Endothelial cell of umbilical vein (primary cell): ENCODE measurements around the gene MFSD2A. TPM values are rescaled to one million over a fixed set of nuclear protein-coding genes. Genes with fewer than 3 reads are reported as not detected.

Experiments
- BruUV-seq: library from RNA; stranded (reverse); fragments of 400-500 nt; replicated peaks from 2 replicates; lab custom pipeline; 2021; lab: Mats Ljungman, UMichigan
- CTCF ChIA-PET: fragments of 300-600, 350-600 bp; sonication (Branson Sonifier 250); formaldehyde crosslinking; loops from one replicate; lab custom pipeline; 2021; ENCODE audit warnings: antibody characterized with exemption, inconsistent platforms; lab: Charles Lee
- POLR2A ChIA-PET: fragments of 300-600, 350-600 bp; sonication (Branson Sonifier 250); formaldehyde crosslinking; loops from one replicate; lab custom pipeline; 2021; ENCODE audit warnings: antibody characterized with exemption, inconsistent platforms; lab: Charles Lee
- DNase-seq: peaks from one replicate; pipeline ENCODE4 v3.0.0-alpha.2; 2011; ENCODE audit warnings: low read depth, low spot score
- FAIRE-seq: peaks from 2 replicates; lab custom pipeline; 2011; peaks lifted over from hg19 to GRCh38; lab: Jason Lieb, UNC
- H2AFZ ChIP-seq: 2 replicates; pipeline ENCODE4 v1.6.0; 2012; ENCODE audit warnings: low read depth, low read length, control low read depth, inconsistent platforms
- H3K27ac ChIP-seq: 2 replicates; pipeline ENCODE4 v1.5.1; 2011; ENCODE audit warnings: low read depth, mild to moderate bottlenecking, control low read depth, low read length, moderate library complexity; ENCODE audit not compliant: insufficient read depth
- H3K27me3 ChIP-seq, 2 experiments: 2 replicates each; pipeline versions ENCODE4 v1.6.0 to v1.6.1; 2011; ENCODE audit warnings: low read length in 2 of 2, mixed read lengths in 1 of 2; ENCODE audit not compliant: control insufficient read depth in 2 of 2, insufficient read depth in 2 of 2
- H3K36me3 ChIP-seq, 2 experiments: 2 replicates in 1 of 2; 3 replicates in 1 of 2; pipeline ENCODE4 v1.5.1; 2011; ENCODE audit warnings: low read length in 2 of 2, mild to moderate bottlenecking in 1 of 2, moderate library complexity in 1 of 2; ENCODE audit not compliant: control insufficient read depth in 2 of 2, insufficient read depth in 2 of 2; ENCODE audit errors: extremely low read depth in 1 of 2
- H3K4me1 ChIP-seq: 3 replicates; pipeline ENCODE4 v1.5.1; 2011; ENCODE audit warnings: mild to moderate bottlenecking, low read length; ENCODE audit not compliant: control insufficient read depth, insufficient read depth; ENCODE audit errors: extremely low read depth
- H3K4me2 ChIP-seq: 2 replicates; pipeline ENCODE4 v1.6.1; 2011; ENCODE audit warnings: low read length, control low read depth, mixed read lengths; ENCODE audit not compliant: insufficient read depth
- H3K4me3 ChIP-seq, 3 experiments: fragments of 200-600 bp in 1 of 3; sonication (generic), shearing (Covaris generic) in 1 of 3; replicated peaks in 1 of 3; 2 replicates each; pipeline ENCODE4 v1.5.1; 2011 to 2016; ENCODE audit warnings: control low read depth in 3 of 3, low read length in 3 of 3, mild to moderate bottlenecking in 2 of 3, inconsistent platforms in 1 of 3, low read depth in 1 of 3, moderate library complexity in 1 of 3; ENCODE audit not compliant: insufficient read depth in 1 of 3
- H3K79me2 ChIP-seq: 2 replicates; pipeline ENCODE4 v1.6.0; 2012; ENCODE audit warnings: low read length, inconsistent platforms; ENCODE audit not compliant: control insufficient read depth, insufficient read depth
- H3K9ac ChIP-seq: replicated peaks from 2 replicates; pipeline ENCODE3; 2011; ENCODE audit warnings: low read length, control low read depth; ENCODE audit not compliant: insufficient read depth; ENCODE audit errors: extremely low read depth
- H3K9me1 ChIP-seq: replicated peaks from 3 replicates; pipeline ENCODE4 v1.6.0; 2011; ENCODE audit warnings: mild to moderate bottlenecking, low read length; ENCODE audit not compliant: control insufficient read depth, insufficient read depth; ENCODE audit errors: extremely low read depth
- H3K9me3 ChIP-seq: replicated peaks from 2 replicates; pipeline ENCODE4 v1.5.1; 2012; ENCODE audit warnings: low read length, inconsistent platforms; ENCODE audit not compliant: control insufficient read depth, insufficient read depth
- H4K20me1 ChIP-seq: replicated peaks from 2 replicates; pipeline ENCODE3; 2011; ENCODE audit warnings: mild to moderate bottlenecking, low read length; ENCODE audit not compliant: control insufficient read depth, insufficient read depth; ENCODE audit errors: extremely low read depth
- CTCF ChIP-seq, 2 donors: IDR thresholded peaks; 1 replicate in 1 of 2; 2 replicates in 1 of 2; pipeline ENCODE4 v1.5.1; 2011; ENCODE audit warnings: low read length in 2 of 2, mild to moderate bottlenecking in 2 of 2, moderate library complexity in 2 of 2, control low read depth in 1 of 2, inconsistent platforms in 1 of 2, low read depth in 1 of 2; ENCODE audit not compliant: insufficient read depth in 1 of 2; ENCODE audit errors: extremely low read depth in 1 of 2
- EZH2 ChIP-seq: IDR thresholded peaks from 2 replicates; pipeline ENCODE4 v1.6.1; 2012; ENCODE audit warnings: borderline replicate concordance, low read depth, mild to moderate bottlenecking, moderate library complexity, low read length, inconsistent platforms; ENCODE audit not compliant: severe bottlenecking
- FOS ChIP-seq: IDR thresholded peaks from 2 replicates; pipeline ENCODE4 v1.6.1; 2011; ENCODE audit warnings: mild to moderate bottlenecking, low read length, moderate library complexity, borderline replicate concordance; ENCODE audit not compliant: insufficient read depth
- GATA2 ChIP-seq: IDR thresholded peaks from 2 replicates; pipeline ENCODE4 v1.7.0; 2011; ENCODE audit warnings: low read depth, mild to moderate bottlenecking, moderate library complexity, mixed read lengths, low read length; ENCODE audit not compliant: insufficient read length, insufficient read depth
- JUN ChIP-seq: IDR thresholded peaks from 2 replicates; pipeline ENCODE4 v1.6.1; 2011; ENCODE audit warnings: borderline replicate concordance, low read depth; ENCODE audit not compliant: insufficient read length, insufficient read depth
- MYC ChIP-seq: IDR thresholded peaks from one replicate; pipeline ENCODE4 v1.6.1; 2011; ENCODE audit warnings: mild to moderate bottlenecking, low read depth, low read length
- POLR2AphosphoS5 ChIP-seq: IDR thresholded peaks from 2 replicates; pipeline ENCODE4 v1.6.1; 2012; ENCODE audit warnings: low read depth, mild to moderate bottlenecking, control low read depth, low read length, moderate library complexity; ENCODE audit not compliant: insufficient read depth
- dilution Hi-C: fragments of 300-500 bp; cut with MboI; formaldehyde crosslinking; loops from one replicate; pipeline ENCODE4 v1.15.0; 2019; ENCODE audit warnings: low sequenced_read_pairs; ENCODE audit not compliant: extremely low pct_ligation_motif_present
- intact Hi-C: fragments of 100-400 bp; cut with micrococcal nuclease; formaldehyde crosslinking; loops from one replicate; pipeline ENCODE4 v1.10.0; 2022
- polyA plus RNA-seq, 4 experiments: library from polyadenylated mRNA; depleted of rRNA in 3 of 4; stranded (reverse) in 3 of 4; unstranded in 1 of 4; fragments of >200 nt; gene quantifications; 2 replicates each; pipeline versions ENCODE4 v1.2.1 to v1.2.3, GENCODE V29; 2011 to 2012; ENCODE audit warnings: missing spikeins in 1 of 4
- total RNA-seq: library from RNA; stranded (reverse); gene quantifications from 2 replicates; pipeline ENCODE4 v1.2.3, GENCODE V29; 2021
- TF ChIP-seq, protein P1 (sequence below): IDR thresholded peaks from 2 replicates; pipeline ENCODE4 v1.6.1; 2011; ENCODE audit not compliant: insufficient read depth, insufficient read length

Gene MFSD2A
- total and polyA plus RNA-seq, 2 donors (not counting 3 experiments of a cell fraction or from before 2014, with no cell fraction given), result 2.7 to 5.5 TPM

- no TSS peak for BruUV-seq
- intact Hi-C loops (no loop called here), dilution Hi-C loops (no loop called here)
- Histone ChIP-seq H3K27ac (no peak overlapping the region), H3K4me3 (no peak overlapping the region), H3K79me2 (no peaks in the 10 kb centered on the region), H4K20me1 (no peaks in the 10 kb centered on the region), H3K4me2 (no peak overlapping the region), H2AFZ (no peak overlapping the region), H3K27me3 (no peaks in the 10 kb centered on the region), H3K36me3 (no peaks in the 10 kb centered on the region), H3K9me1 (no peaks in the 10 kb centered on the region), H3K9ac (no peak overlapping the region), H3K9me3 (no peaks in the 10 kb centered on the region), H3K4me1 (no peaks in the 10 kb centered on the region)
- TF ChIP-seq POLR2AphosphoS5 (no peak), JUN (no peak), MYC (no peak), CTCF (IDR thresholded peaks at IDR 0.05; ENCODE audit: extremely low read depth in 1 of 2, insufficient read depth in 1 of 2, low read depth in 1 of 2, low read length in 2 of 2) (no peak), GATA2 (no peak), EZH2 (no peak), FOS (no peak)
- TF ChIP-seq, protein P1, sequence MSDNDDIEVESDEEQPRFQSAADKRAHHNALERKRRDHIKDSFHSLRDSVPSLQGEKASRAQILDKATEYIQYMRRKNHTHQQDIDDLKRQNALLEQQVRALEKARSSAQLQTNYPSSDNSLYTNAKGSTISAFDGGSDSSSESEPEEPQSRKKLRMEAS, result no peak
- CTCF ChIA-PET, result interaction anchor here (0.7 to 0.8 kb wide), 2 partner anchors 36 kb away, joined by 3 read pairs; no protein-coding TSS in a partner anchor
- POLR2A ChIA-PET, result no interaction called here
- FAIRE-seq, result no peak
- no peak for DNase-seq
These were observed 41.6 kb downstream of the MFSD2A start for GRCh38 chr1:39996396-39997004.
